G401.6 (cell line): Measurements from ENCODE around the gene RPLP1.

Experiments
- FAIRE-seq: peaks from 2 replicates; lab custom pipeline; 2012; peaks lifted over from hg19 to GRCh38; lab: Jason Lieb, UNC

RPLP1 gene

DNA sequence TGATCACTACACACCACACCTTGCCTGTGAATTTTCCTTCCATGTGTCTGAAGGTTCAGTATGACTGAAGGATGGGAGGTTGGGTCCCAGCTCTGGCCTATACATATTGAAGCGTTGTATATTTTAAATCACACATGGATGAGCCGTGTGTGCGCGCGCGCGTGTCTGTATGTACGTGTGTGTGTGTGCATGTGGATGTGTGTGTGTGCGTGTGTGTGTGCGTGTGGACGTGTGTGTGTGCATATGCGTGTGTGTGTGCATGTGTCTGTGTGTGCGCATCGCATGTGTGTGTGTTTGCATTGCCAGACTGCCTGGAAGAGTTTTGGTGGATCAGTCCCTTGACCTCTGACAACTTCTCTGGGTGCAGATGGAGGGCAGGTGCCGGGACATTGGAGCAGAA is 45.7 kb downstream of the RPLP1 start:
- no peak for FAIRE-seq

DNA sequence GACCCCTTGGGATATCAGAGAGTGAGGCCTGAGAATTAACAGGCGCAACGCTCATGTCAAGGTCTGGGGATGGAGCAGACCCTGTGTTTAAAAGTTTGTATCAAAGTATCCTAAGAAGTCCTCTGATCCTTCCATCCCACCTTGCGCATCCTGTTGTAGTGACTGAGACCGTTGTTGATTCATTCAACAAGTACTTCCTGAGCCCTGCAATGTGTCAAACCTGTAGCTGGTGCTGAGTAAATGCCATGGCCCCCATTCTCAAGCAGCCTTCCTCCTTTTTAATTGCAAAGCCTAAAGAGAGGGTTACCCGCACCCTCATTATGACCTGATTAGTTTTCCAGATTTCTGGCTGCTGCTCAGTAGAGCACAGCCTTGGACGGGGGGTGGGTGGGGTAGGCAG is 46.4 kb downstream of the RPLP1 start:
- FAIRE-seq = no peak

DNA sequence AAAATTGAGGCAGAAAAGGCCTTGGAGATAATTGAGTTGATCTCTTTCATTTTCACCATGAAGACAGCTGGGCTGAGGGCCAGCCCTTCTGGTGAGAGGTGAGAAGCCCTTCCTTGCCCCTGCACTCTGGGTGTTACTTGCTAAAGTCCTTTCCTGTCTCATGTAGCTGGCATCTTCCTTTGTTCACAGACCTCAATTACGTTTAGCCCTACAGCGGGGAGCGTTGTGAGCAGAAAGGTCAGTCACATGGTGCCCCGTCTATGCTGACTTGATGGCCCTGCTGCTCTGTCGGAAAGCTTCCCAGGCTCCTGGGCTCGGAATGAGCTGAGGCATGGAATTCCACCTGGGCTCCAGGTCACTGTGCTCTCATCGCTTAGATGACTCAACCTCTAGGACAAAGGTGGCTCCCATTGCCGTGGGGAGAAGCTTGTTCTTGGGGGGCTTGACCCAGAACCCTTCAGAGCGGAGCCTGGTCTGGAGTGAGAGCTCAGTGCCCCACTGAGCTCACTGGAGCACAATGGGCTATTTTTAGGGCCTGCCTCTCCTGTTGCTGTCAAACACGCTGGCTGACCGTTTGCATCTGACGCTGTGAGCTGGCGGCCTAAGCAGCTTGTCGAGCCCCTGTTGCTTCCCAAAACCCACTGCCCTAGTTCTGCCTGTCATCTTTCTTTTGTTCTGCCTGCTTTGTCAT is 47.0 kb downstream of the RPLP1 start:
- no peak for FAIRE-seq

DNA sequence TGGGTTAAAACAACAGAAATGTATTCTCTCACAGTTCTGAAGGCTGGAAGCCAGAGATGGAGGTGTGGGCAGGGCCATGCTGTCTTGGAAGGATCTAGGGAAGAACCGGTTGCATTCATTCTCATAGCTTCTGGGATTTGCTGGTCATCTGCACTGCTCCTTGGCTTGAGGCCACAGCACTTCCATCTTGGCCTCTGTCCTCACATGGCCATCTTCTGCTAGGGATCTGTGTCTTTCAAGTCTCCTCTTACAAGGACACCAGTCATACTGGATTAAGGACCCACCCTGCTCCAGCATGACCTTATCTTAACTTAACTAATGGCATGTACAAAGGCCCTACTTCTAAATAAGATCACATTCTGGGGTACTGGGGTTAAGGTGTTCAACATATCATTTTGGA is 47.7 kb downstream of the RPLP1 start:
- FAIRE-seq = no peak

DNA sequence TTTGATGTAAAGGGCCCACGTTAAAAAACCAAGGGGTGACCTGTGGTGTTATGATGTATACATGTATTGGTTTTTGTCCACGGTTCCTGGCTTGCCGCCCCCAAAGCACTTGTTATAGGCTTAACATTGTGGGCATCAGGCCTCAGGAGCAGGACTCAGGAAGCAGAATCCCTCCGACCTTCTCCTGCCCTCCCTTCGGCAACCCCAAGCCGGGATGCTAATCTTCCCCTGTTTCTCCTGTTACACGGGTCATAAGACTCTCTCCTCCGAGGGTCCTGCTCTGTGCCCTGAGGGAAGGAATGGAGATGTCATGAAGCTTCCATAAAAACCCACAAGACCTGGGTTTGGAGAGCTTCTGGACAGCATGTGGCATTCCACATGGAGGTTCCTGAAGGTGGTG is 48.8 kb downstream of the RPLP1 start:
- FAIRE-seq = no peak

DNA sequence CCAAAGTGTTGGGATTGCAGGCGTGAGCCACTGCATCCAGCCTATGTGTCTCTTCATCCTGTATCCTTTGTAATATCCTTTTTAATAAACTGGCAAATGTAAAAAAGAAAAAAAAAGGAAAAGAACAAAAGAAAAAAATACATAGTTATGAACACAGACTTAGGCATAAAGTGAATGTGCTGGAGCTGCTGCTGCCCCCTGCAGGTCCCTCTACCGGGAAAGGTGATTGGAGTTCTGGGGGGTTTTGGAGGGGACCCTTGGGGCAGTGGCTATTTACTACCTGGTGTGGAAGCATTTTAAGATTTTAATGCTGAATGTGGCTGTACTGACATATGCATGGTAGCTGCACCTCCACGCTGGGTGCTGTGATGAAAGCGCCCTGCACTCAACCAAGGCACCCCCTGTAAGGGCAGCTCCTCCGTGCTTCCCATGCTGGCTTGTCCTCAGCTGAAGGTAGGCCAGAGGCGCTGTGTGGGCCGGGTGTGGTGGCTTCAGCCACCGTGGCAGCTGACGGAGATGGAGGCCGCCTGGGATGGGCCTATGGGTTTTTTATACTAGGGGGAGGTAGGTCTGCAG is 49.9 kb downstream of the RPLP1 start:
- FAIRE-seq = no peak

DNA sequence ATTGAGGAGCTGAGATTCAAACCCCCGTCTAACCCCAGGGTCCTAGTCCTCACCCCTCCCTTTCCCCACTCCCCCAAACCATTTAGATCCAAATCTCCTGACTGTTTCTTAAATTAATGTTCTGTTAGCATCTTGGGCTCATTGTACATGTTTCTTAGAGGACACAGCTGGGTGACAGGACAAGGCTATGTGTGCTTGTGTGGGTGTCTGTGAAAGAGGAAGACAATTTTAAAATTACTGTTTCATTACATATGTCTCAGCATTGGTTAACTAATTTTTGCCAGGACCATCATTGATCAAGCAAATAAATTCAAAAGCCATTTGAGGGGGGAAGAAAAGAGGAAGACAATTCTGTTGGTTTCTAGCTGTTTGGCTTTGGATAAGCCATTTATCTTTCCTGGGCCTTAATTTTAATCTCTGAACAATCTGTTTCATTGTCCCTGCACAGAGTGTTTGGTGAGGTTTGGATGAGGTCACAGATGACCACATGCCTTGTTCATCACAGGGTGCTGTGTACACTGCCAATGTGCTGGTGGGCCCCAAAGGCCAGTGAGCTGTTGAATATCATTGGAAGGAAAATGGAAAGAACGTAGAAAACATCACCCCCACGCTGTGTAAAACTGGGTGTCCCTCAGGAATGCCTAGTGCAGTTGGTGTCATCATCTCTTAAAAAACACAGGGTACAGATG is 51.9 kb downstream of the RPLP1 start:
- FAIRE-seq = no peak
